Natural killer cell (primary cell): ENCODE results near the gene AP2A2. TPM values are rescaled to one million over a fixed set of nuclear protein-coding genes. Genes with fewer than 3 reads are reported as not detected.

Source experiments
- ATAC-seq, 3 donors: fragments of 150-1000 bp in 2 of 3; fragments of 200-7000 bp in 1 of 3; cut with Tn5 transposase; 1 replicate in 1 of 3; 2 replicates in 2 of 3; pipeline ENCODE4 v1.10.0; 2021; ENCODE audit warnings: mild to moderate bottlenecking in 2 of 3, moderate library complexity in 2 of 3
- DNase-seq, 2 donors: peaks; one replicate each; pipeline versions ENCODE4 v3.0.0 to v3.0.0-alpha.2; 2013 to 2021; ENCODE audit warnings: mixed read lengths in 1 of 2
- H3K27ac ChIP-seq: one replicate; pipeline ENCODE4 v1.5.1; 2013; ENCODE audit warnings: mild to moderate bottlenecking, low read length
- H3K27me3 ChIP-seq: one replicate; pipeline ENCODE4 v1.6.1; 2013; ENCODE audit warnings: low read length; ENCODE audit not compliant: control insufficient read depth, insufficient read depth
- H3K36me3 ChIP-seq: one replicate; pipeline ENCODE4 v1.6.1; 2013; ENCODE audit warnings: low read length; ENCODE audit not compliant: control insufficient read depth, insufficient read depth
- H3K4me1 ChIP-seq: one replicate; pipeline ENCODE4 v1.6.1; 2013; ENCODE audit warnings: low read length; ENCODE audit not compliant: control insufficient read depth, insufficient read depth
- H3K4me3 ChIP-seq: one replicate; pipeline ENCODE4 v1.5.1; 2013; ENCODE audit warnings: low read length
- H3K9me3 ChIP-seq: one replicate; pipeline ENCODE4 v1.6.1; 2013; ENCODE audit warnings: low read length; ENCODE audit not compliant: control insufficient read depth, insufficient read depth
- H3K27ac Mint-ChIP-seq, 2 donors: one replicate each; pipeline ENCODE4 v1.8.0; 2022; ENCODE audit warnings: mild to moderate bottlenecking in 2 of 2, mixed read lengths in 2 of 2, moderate library complexity in 1 of 2
- H3K27me3 Mint-ChIP-seq, 2 donors: one replicate each; pipeline ENCODE4 v1.8.0; 2022; ENCODE audit warnings: low read depth in 2 of 2, mixed read lengths in 2 of 2
- H3K36me3 Mint-ChIP-seq: one replicate; pipeline ENCODE4 v1.8.0; 2022; ENCODE audit warnings: mixed read lengths
- H3K4me1 Mint-ChIP-seq, 2 donors: one replicate each; pipeline ENCODE4 v1.8.0; 2022; ENCODE audit warnings: mixed read lengths in 2 of 2
- H3K4me3 Mint-ChIP-seq: one replicate; pipeline ENCODE4 v1.8.0; 2022; ENCODE audit warnings: mild to moderate bottlenecking, moderate library complexity, mixed read lengths
- H3K9me3 Mint-ChIP-seq, 2 donors: one replicate each; pipeline ENCODE4 v1.8.0; 2022; ENCODE audit warnings: mixed read lengths in 2 of 2
- WGBS: methylation state at CpG from one replicate; pipeline ENCODE4 v1.1.7; 2013; ENCODE audit warnings: missing lambda C conversion rate; ENCODE audit not compliant: insufficient coverage; 5-methylcytosine and 5-hydroxymethylcytosine counted together
- intact Hi-C: fragments of 100-400 bp; cut with micrococcal nuclease; formaldehyde crosslinking; loops from one replicate; pipeline ENCODE4 v1.14.2; 2022
- total RNA-seq, 4 donors: library from RNA; stranded (reverse); fragments of 120-200 nt in 1 of 4; gene quantifications; one replicate each; pipeline versions ENCODE4 v1.2.3 to v1.2.4, GENCODE V29; 2013 to 2022
- TF ChIP-seq, protein P1 (sequence below): fragments of 200-600 bp; IDR thresholded peaks from one replicate; pipeline ENCODE4 v1.8.0; 2022; ENCODE audit warnings: antibody characterized with exemption

AP2A2 gene
- total RNA-seq, 3 donors from 2014 or later (not counting 1 experiment from before 2014, with no cell fraction given): 57.2 to 120 (median 82.9) TPM

DNA sequence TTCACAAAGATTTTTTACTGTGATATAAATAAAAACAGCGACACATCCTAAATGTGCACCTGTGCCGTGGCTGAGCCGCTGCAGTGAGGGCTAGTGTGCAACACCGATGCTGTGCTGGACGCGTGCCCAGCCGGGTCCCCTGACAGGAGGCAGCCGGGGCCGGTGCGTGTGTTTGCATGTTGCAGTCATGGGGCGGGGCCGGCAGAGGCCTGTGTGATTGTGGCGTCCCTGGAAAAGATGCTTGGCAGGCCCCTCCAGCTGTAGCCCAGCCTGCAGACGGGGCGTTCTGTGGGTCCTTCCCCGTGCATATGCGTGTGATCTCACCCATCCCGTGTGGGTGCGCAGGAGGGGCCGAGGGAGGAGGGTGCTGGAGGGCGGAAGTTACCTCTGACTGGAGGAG lies 80.3 kb downstream of the AP2A2 start:
- WGBS: 97% methylated on average over 21 of the region's 21 CpGs
- Mint-ChIP-seq H3K9me3 (no peaks in the 10 kb centered on the region), H3K27me3 (no peaks in the 10 kb centered on the region), H3K27ac (no peak overlapping the region), H3K4me3 (no peak overlapping the region), H3K36me3 (no peaks in the 10 kb centered on the region), H3K4me1 (peaks cover 7 to 8% of the 10 kb centered on the region in 2 donors)
- no peak for ATAC-seq
- TF ChIP-seq, protein P1, sequence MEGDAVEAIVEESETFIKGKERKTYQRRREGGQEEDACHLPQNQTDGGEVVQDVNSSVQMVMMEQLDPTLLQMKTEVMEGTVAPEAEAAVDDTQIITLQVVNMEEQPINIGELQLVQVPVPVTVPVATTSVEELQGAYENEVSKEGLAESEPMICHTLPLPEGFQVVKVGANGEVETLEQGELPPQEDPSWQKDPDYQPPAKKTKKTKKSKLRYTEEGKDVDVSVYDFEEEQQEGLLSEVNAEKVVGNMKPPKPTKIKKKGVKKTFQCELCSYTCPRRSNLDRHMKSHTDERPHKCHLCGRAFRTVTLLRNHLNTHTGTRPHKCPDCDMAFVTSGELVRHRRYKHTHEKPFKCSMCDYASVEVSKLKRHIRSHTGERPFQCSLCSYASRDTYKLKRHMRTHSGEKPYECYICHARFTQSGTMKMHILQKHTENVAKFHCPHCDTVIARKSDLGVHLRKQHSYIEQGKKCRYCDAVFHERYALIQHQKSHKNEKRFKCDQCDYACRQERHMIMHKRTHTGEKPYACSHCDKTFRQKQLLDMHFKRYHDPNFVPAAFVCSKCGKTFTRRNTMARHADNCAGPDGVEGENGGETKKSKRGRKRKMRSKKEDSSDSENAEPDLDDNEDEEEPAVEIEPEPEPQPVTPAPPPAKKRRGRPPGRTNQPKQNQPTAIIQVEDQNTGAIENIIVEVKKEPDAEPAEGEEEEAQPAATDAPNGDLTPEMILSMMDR: no peak
- H3K4me1 ChIP-seq: no peaks in the 10 kb centered on the region
- intact Hi-C loops: no loop called here
- no peak for DNase-seq
- no peaks in the 10 kb centered on the region for H3K9me3 ChIP-seq
- H3K27me3 ChIP-seq: no peaks in the 10 kb centered on the region
- H3K36me3 ChIP-seq: peaks cover 53% of the 10 kb centered on the region
- H3K4me3 ChIP-seq: no peak overlapping the region
- H3K27ac ChIP-seq: no peak overlapping the region

DNA sequence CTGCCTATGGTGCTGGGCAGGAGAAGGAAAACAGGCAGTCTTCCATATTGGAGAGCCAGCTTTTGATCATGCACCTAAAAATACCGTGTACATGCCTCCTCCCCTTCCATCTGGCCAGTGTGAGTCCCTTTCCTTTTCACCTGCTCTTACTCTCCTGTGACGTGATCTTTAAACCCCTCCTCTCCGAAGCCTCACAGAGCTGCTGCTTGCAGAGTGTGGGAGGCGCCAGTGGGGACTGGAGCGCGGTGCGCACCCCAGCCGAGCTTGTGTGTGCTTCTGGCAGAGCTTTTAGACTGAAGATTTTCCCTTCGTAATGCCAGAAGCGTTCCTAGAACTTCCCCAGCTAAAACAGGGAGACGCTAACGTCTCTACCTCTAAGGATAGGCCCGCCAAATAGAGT lies 81.1 kb downstream of the AP2A2 start:
- Mint-ChIP-seq H3K9me3 (no peaks in the 10 kb centered on the region), H3K27ac (no peak overlapping the region)

DNA sequence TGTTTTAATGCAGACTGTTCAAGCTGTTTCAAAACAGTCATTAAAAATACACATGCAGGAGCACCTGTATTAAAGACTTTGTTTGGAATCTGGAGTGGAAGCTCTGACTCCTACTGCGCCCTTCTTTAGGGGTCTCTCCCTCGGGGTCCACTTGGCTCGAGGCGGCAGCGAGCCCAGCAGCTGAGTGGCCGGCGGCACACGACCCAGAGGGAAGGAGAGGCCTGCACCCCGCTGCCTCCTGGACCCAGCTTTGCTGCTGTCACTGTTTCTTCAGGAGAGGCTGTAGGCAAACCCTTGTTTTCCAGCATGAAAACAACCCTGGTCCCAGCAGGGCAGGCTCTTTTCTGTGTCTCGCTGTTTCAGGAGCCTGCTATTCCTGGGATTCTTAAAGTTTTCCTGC lies 81.6 kb downstream of the AP2A2 start:
- WGBS: 98% methylated on average over 10 of the region's 10 CpGs
- Histone ChIP-seq H3K36me3 (peaks cover 51% of the 10 kb centered on the region), H3K27ac (no peak overlapping the region), H3K9me3 (no peaks in the 10 kb centered on the region), H3K27me3 (no peaks in the 10 kb centered on the region), H3K4me1 (no peaks in the 10 kb centered on the region), H3K4me3 (no peak overlapping the region)
- H3K4me1 Mint-ChIP-seq: no peaks in the 10 kb centered on the region
- H3K9me3 Mint-ChIP-seq: no peaks in the 10 kb centered on the region
- no peak for DNase-seq
- TF ChIP-seq, protein P1: no peak
- ATAC-seq: no peak
- H3K27me3 Mint-ChIP-seq: no peaks in the 10 kb centered on the region
- no peaks in the 10 kb centered on the region for H3K36me3 Mint-ChIP-seq
- no peak overlapping the region for H3K27ac Mint-ChIP-seq
- no peak overlapping the region for H3K4me3 Mint-ChIP-seq
- intact Hi-C loops: no loop called here

More for the DNA sequence above, 81.1 kb downstream of the AP2A2 start:
- Histone ChIP-seq H3K4me3 (no peak overlapping the region), H3K27ac (no peak overlapping the region), H3K9me3 (no peaks in the 10 kb centered on the region), H3K4me1 (no peaks in the 10 kb centered on the region), H3K36me3 (peaks cover 55% of the 10 kb centered on the region), H3K27me3 (no peaks in the 10 kb centered on the region)
- 96% methylated on average over 13 of the region's 13 CpGs for WGBS
- no peak for ATAC-seq
- peaks cover 0 to under 1% of the 10 kb centered on the region in 2 donors for H3K4me1 Mint-ChIP-seq
- intact Hi-C loops: no loop called here
- H3K36me3 Mint-ChIP-seq: no peaks in the 10 kb centered on the region
- no peak overlapping the region for H3K4me3 Mint-ChIP-seq
- TF ChIP-seq, protein P1: no peak
- DNase-seq: no peak
- no peaks in the 10 kb centered on the region for H3K27me3 Mint-ChIP-seq

DNA sequence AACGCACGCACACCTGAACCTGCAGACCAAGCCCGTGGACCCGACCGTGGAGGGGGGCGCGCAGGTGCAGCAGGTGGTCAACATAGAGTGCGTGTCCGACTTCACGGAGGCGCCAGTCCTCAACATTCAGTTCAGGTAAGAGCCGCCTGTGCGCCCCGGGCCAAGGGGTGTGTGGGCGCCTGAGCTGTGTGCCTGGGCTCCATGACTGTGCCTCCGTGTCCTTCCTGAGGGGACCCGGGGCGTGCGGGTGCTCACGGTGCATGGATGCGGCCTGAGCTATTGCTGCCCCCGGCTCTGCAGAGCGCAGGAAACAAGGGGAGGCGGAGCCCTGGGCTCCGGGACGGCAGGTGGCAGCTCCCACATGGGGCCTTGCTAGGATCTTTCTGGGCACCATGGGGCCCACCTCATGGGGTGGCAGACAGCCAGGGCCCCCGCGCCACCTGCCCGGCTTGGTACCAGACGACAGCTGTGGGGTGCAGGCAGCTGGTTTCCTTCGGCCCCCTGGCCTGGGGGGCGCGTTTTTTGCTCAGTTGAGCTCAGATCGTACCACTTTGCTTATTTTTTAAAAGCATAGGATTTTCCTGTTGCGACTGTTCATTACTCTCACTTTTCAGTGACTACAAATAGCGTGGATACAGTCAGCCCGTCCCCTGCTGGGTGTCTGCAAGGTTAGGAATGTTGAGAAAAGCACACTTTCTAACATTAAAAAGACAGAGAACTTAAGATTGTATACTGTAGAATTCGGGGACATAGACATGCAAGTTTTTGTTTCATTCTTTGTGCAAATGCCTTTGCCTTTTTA lies 82.5 kb downstream of the AP2A2 start:
- DNase-seq (no peak), ATAC-seq (no peak)
- H3K4me3 Mint-ChIP-seq: no peak overlapping the region
- no peaks in the 10 kb centered on the region for H3K4me1 ChIP-seq
- TF ChIP-seq, protein P1: no peak
- H3K9me3 Mint-ChIP-seq: no peaks in the 10 kb centered on the region
- H3K36me3 Mint-ChIP-seq: no peaks in the 10 kb centered on the region
- no peaks in the 10 kb centered on the region for H3K27me3 Mint-ChIP-seq
- peaks cover 46% of the 10 kb centered on the region for H3K36me3 ChIP-seq
- no peak overlapping the region for H3K27ac Mint-ChIP-seq
- intact Hi-C loops: no loop called here
- no peaks in the 10 kb centered on the region for H3K9me3 ChIP-seq
- H3K4me1 Mint-ChIP-seq: no peaks in the 10 kb centered on the region
- H3K27ac ChIP-seq: no peak overlapping the region
- 97% methylated on average over 38 of the region's 38 CpGs for WGBS
- no peaks in the 10 kb centered on the region for H3K27me3 ChIP-seq
- H3K4me3 ChIP-seq: no peak overlapping the region
